ENCODE results near the gene TCP11L2. TPM values are rescaled to one million over a fixed set of nuclear protein-coding genes. Genes with fewer than 3 reads are reported as not detected.
A peak's percentile ranks its signal among the peaks of the same experiment; 100 is the strongest.

TCP11L2 gene
- total and polyA plus RNA-seq, 9 of the 15 experiments (the other 6 are each of a cell fraction or from before 2014, with no cell fraction given), result 0.39 to 4.5 (median 1.3) TPM

DNA sequence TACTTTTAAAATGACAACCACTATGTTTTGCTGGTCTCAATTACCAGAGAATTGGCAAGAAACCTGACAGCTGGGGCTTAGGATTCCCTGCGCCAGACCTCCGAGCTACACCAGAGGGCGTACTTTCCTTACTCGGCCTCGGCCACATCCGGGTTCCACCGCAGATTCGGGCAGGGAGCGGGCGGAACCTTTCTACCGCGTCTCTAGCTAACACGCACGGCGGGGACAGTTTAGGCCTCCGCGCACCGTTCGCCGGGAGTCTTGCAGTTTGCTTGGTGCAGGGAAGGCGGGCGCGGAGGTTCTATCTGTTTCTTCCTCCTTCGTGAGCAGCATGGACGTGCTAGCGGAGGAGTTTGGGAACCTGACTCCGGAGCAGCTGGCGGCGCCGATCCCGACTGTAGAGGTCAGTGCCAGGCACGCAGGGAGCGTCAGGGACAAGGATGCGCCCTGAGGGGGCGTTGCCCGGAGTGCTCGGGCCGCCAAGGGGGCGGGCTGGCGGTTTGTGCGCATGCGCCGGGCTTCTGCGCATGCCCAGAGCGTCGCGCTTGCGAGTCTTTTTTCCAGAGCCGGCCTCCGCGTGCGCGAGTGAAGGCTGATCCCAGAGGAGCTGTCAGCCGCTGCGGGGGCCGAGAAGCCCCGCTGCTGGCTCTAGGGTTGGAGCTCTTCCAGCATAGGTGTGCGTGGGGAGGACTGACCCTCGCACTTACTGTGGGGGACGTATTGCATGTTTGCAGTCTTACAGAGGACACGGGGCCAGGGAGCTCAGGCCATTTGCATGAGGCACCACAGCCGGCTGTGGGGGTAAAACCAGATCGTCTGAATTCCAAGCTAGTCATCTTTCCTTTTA lies 55.2 kb downstream of the TCP11L2 start, which contains the start of gene POLR3B (continued):
- TF ChIP-seq AFF4 (CRISPR knock-in tag; IDR thresholded peaks at IDR 0.05), result peak; percentile 17; the same call in 1 of the 2 replicates
- TF ChIP-seq POU5F1 (IDR thresholded peaks at IDR 0.05; ENCODE audit: borderline replicate concordance, low read depth, low read length, partially characterized antibody), result peak; percentile 75
- no peak for TF ChIP-seq ZNF79 (CRISPR knock-in tag; IDR thresholded peaks at IDR 0.05; ENCODE audit: low read depth)
- no peak for TF ChIP-seq SNRNP70 (optimal IDR thresholded peaks at IDR 0.05; ENCODE audit: low read depth, low read length)
- no peak for TF ChIP-seq PRPF4 (IDR thresholded peaks at IDR 0.05; ENCODE audit: insufficient read depth, low read depth, low read length, poor library complexity, severe bottlenecking)
- TF ChIP-seq, protein P1, sequence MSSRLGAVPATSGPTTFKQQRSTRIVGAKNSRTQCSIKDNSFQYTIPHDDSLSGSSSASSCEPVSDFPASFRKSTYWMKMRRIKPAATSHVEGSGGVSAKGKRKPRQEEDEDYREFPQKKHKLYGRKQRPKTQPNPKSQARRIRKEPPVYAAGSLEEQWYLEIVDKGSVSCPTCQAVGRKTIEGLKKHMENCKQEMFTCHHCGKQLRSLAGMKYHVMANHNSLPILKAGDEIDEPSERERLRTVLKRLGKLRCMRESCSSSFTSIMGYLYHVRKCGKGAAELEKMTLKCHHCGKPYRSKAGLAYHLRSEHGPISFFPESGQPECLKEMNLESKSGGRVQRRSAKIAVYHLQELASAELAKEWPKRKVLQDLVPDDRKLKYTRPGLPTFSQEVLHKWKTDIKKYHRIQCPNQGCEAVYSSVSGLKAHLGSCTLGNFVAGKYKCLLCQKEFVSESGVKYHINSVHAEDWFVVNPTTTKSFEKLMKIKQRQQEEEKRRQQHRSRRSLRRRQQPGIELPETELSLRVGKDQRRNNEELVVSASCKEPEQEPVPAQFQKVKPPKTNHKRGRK (tag; IDR thresholded peaks at IDR 0.05), result no peak
- no peak for TF ChIP-seq ZNF589 (CRISPR knock-in tag; IDR thresholded peaks at IDR 0.05; ENCODE audit: low read depth)
- no peak for TF ChIP-seq CEBPG (CRISPR knock-in tag; IDR thresholded peaks at IDR 0.05)
- no peak for TF ChIP-seq CEBPG (tag; conservative IDR thresholded peaks at IDR 0.05 in 1 of 2, IDR thresholded peaks at IDR 0.05 in 1 of 2)
- peak; percentile 45; the same call in 1 of the 2 replicates for TF ChIP-seq NFRKB (IDR thresholded peaks at IDR 0.05; ENCODE audit: low read depth)
- peak; percentile 93; the same call in 1 of the 2 replicates for TF ChIP-seq HBP1 (CRISPR knock-in tag; IDR thresholded peaks at IDR 0.05)
- TF ChIP-seq, protein P2, sequence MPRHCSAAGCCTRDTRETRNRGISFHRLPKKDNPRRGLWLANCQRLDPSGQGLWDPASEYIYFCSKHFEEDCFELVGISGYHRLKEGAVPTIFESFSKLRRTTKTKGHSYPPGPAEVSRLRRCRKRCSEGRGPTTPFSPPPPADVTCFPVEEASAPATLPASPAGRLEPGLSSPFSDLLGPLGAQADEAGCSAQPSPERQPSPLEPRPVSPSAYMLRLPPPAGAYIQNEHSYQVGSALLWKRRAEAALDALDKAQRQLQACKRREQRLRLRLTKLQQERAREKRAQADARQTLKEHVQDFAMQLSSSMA (CRISPR knock-in tag; IDR thresholded peaks at IDR 0.05), result 0 out of 2 replicates have a peak, but pooled peaks have one; percentile 7
- TF ChIP-seq JUN (IDR thresholded peaks at IDR 0.05; ENCODE audit: borderline replicate concordance, low read depth, low read length), result peak; percentile 69; the same call in 1 of the 2 replicates
- TF ChIP-seq JUN (CRISPR knock-in tag; IDR thresholded peaks at IDR 0.05; ENCODE audit: borderline replicate concordance), result no peak
- TF ChIP-seq CCAR2 (IDR thresholded peaks at IDR 0.05; ENCODE audit: low read depth, low read length), result no peak
- TF ChIP-seq NCOA2 (IDR thresholded peaks at IDR 0.05; ENCODE audit: partially characterized antibody in 2 of 2), result no peak
- TF ChIP-seq GATAD2B (IDR thresholded peaks at IDR 0.05; ENCODE audit: borderline replicate concordance), result no peak
- TF ChIP-seq CBX3 (IDR thresholded peaks at IDR 0.05; ENCODE audit: borderline replicate concordance in 1 of 2, low read length in 2 of 2), result peak in 1 of 2 experiments; percentile 87; a peak in 2 of 3 replicates
- TF ChIP-seq BRD4 (IDR thresholded peaks at IDR 0.05), result peak; percentile 9; the same call in 1 of the 2 replicates
